H1 (cell line): Measurements from ENCODE around the gene CACNG5. TPM values are rescaled to one million over a fixed set of nuclear protein-coding genes. Genes with fewer than 3 reads are reported as not detected.

Experiments
- CREB1 ChIP-seq: IDR thresholded peaks from 2 replicates; pipeline ENCODE4 v1.6.1; 2012; ENCODE audit warnings: inconsistent platforms
- POLR2A ChIP-seq, 2 experiments: IDR thresholded peaks; 1 replicate in 1 of 2; 2 replicates in 1 of 2; pipeline ENCODE4 v1.6.1; 2011; ENCODE audit warnings: low read depth in 2 of 2, low read length in 2 of 2, mild to moderate bottlenecking in 2 of 2; ENCODE audit errors: control extremely low read depth in 1 of 2
- polyA plus RNA-seq, 7 experiments: library from polyadenylated mRNA; depleted of rRNA in 3 of 7; stranded (reverse) in 5 of 7; unstranded in 2 of 7; fragments of >200 nt in 5 of 7; fragments of 200-250 nt in 2 of 7; gene quantifications; 1 replicate in 5 of 7; 2 replicates in 1 of 7; 4 replicates in 1 of 7; pipeline versions ENCODE4 v1.2.1 to v1.2.3, GENCODE V29; 2011 to 2013; ENCODE audit warnings: missing spikeins in 2 of 7, mixed read lengths in 2 of 7
- total RNA-seq: library from RNA; stranded (reverse); fragmentation: NEBNext Ultra II Directional; extraction: Animal tissue kit (Norgen Biotek cat#: 25700); gene quantifications from 2 replicates; pipeline ENCODE4 v1.2.1, GENCODE V29; 2021

CACNG5 gene
- total and polyA plus RNA-seq, 2 of the 8 experiments (the other 6 are each of a cell fraction or from before 2014, with no cell fraction given) = 2.2 to 3.1 TPM

DNA sequence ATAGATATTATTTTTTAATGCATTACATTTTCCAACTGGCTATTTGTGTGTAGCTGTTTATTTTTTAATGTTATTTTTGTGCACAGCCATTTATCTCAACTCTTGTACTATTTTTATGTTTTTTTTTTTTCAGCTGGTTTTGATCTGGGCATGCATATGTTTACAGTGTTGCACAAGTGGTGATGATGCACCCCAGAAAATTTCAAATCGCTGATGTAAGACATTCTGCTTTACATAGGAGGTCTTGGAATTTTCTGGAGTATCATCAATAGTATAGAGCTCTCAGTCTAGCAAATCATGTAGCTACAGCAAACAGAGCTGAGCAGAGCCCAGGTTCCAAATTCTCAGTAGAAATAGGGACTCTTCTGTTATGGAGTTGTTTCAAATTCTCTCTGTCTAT, 30.2 kb downstream of the CACNG5 start (continued):
- no peak for TF ChIP-seq POLR2A (IDR thresholded peaks at IDR 0.05; ENCODE audit: control extremely low read depth in 1 of 2, low read depth in 2 of 2, low read length in 2 of 2)
- TF ChIP-seq CREB1 = no peak
